Measurements from ENCODE around the gene ATP9B.

ATP9B gene

DNA sequence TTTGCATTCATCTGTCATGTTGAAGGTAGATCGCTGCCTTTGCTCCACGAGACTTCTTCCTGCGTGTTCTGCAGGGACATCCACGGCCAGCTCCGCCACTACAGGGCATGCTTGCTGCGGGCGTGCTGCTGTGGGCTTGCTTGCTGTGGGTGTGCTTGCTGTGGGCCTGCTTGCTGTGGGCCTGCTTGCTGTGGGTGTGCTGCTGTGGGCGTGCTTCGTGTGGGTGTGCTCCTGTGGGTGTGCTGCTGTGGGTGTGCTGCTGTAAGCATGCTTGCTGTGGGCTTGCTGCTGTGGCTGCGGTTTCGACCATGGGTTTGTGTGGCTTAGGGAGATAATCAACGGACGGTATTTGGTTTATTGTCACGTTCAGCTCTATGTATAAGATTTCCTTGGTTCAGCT lies 165.2 kb downstream of the ATP9B start:
- FAIRE-seq (no peak), DNase-seq (ENCODE audit: insufficient read length, low spot score) (no peak)
- TF ChIP-seq, protein P1, sequence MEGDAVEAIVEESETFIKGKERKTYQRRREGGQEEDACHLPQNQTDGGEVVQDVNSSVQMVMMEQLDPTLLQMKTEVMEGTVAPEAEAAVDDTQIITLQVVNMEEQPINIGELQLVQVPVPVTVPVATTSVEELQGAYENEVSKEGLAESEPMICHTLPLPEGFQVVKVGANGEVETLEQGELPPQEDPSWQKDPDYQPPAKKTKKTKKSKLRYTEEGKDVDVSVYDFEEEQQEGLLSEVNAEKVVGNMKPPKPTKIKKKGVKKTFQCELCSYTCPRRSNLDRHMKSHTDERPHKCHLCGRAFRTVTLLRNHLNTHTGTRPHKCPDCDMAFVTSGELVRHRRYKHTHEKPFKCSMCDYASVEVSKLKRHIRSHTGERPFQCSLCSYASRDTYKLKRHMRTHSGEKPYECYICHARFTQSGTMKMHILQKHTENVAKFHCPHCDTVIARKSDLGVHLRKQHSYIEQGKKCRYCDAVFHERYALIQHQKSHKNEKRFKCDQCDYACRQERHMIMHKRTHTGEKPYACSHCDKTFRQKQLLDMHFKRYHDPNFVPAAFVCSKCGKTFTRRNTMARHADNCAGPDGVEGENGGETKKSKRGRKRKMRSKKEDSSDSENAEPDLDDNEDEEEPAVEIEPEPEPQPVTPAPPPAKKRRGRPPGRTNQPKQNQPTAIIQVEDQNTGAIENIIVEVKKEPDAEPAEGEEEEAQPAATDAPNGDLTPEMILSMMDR (IDR thresholded peaks at IDR 0.05; ENCODE audit: insufficient read depth, missing control alignments) = no peak

DNA sequence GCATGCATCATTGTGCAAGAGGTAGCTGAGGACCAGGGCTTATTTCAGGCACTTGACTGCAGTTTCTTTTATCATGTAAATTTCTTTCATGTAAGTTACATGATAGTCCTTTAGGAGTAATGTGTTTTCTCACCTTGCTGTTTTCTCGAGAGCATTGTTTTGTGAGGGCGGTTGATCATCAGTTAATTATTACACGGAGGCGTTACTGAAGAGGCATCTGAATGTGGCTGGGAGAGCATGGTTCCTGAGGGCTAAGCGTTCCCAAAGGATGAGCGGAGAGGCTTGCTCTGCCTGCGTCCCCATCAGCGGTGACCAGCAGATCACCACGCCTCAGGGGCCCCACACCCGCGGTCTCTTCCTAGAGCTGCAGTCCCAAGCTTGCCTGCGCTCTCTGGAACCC lies 170.4 kb downstream of the ATP9B start:
- FAIRE-seq = peak; percentile 84
- TF ChIP-seq, protein P1 (IDR thresholded peaks at IDR 0.05; ENCODE audit: insufficient read depth, missing control alignments) = no peak
- DNase-seq (ENCODE audit: insufficient read length, low spot score) = no peak

DNA sequence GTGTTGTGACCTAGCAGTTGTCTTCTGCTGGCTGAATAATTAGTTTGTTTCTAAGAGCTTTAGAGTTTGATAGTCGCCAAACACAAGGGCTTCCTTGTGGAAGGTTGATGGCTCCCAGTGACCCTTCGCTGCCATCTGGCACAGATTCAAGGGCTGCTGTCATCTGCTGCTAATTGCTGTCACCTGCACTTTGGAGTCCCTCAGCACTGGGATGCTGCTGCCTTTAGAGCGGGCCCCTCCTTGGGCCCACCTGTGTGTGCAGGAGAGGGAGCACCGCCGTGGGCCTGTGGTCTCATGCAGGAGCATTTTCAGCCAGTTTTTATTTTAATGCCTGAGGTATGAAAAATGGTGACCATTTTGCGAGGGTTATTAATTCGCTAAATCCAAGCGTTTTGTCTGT lies 172.6 kb downstream of the ATP9B start:
- DNase-seq (ENCODE audit: insufficient read length, low spot score) (no peak), FAIRE-seq (no peak)
- TF ChIP-seq, protein P1 (IDR thresholded peaks at IDR 0.05; ENCODE audit: insufficient read depth, missing control alignments) = no peak

DNA sequence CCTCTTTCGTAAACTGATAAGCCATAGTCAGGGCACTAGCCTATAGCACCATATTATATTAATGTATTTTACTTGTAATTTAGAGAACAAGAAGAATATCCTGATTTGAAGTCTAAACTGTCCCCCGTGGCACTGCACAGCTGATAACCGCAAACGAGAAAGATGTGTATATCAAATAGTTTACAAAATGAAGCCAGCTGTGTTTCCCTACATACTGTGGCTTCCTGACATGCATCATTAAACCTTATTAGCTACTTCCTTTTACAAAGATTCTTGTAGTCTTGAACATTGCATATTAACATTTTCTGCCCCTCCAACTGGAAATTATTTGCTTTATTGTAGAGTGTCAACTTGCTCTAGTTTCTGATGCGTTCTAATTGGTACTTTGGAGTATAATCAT lies 173.1 kb downstream of the ATP9B start:
- TF ChIP-seq, protein P1 (IDR thresholded peaks at IDR 0.05; ENCODE audit: insufficient read depth, missing control alignments) = no peak
- FAIRE-seq = no peak

DNA sequence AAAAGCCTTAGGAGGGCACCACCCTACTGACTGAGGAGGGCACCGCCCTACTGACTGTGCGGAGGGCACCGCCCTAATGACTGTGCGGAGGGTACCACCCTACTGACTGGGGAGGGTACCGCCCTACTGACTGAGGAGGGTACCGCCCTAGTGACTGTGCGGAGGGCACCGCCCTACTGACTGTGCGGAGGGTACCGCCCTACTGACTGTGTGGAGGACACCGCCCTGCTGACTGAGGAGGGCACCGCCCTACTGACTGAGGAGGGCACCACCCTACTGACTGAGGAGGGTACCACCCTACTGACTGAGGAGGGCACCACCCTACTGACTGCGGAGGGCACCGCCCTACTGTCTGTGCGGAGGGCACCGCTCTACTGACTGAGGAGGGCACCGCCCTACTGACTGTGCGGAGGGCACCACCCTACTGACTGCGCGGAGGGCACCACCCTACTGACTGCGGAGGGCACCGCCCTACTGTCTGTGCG lies 176.4 kb downstream of the ATP9B start:
- DNase-seq (ENCODE audit: insufficient read length, low spot score) (no peak), FAIRE-seq (no peak)
- TF ChIP-seq, protein P1 (IDR thresholded peaks at IDR 0.05; ENCODE audit: insufficient read depth, missing control alignments) = no peak

More for the DNA sequence above, 173.1 kb downstream of the ATP9B start:
- DNase-seq (ENCODE audit: insufficient read length, low spot score) = no peak

DNA sequence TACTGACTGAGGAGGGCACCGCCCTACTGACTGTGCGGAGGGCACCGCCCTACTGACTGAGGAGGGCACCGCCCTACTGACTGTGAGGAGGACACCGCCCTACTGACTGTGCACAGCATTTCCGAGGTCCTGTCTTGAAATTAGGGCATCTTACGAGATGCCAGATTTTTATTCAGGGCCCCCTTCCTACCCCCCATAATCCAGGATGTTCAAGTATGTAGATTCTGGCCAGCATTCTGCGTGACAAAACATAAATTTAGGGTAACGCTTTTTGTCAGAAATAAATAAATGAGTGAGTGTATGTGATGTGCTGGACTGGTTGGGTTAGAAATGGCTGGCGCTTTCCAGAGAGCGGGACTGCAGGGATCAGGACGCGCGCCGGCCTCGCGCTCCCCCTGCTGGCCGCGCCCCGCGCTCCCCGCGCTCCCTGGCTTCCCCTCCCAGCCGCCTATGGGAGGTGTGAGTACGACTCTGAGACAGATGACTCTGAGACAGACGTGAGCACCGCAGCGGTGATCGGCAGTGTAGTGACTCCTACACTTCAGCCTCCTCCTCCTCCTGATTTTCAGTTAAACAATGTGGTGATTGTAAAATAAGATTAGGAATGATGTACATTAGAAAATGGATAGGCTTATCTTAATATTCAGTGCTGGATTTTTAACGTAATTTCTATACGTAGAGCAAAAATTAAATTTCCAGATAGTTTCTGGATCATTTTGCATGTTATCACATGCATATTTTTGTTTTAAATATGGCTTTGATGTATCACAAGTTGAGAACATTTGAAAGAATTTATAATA lies 177.3 kb downstream of the ATP9B start:
- TF ChIP-seq, protein P1 (IDR thresholded peaks at IDR 0.05; ENCODE audit: insufficient read depth, missing control alignments) = peak; percentile 88
- FAIRE-seq (peak; percentile 95), DNase-seq (ENCODE audit: insufficient read length, low spot score) (peak; percentile 91)

DNA sequence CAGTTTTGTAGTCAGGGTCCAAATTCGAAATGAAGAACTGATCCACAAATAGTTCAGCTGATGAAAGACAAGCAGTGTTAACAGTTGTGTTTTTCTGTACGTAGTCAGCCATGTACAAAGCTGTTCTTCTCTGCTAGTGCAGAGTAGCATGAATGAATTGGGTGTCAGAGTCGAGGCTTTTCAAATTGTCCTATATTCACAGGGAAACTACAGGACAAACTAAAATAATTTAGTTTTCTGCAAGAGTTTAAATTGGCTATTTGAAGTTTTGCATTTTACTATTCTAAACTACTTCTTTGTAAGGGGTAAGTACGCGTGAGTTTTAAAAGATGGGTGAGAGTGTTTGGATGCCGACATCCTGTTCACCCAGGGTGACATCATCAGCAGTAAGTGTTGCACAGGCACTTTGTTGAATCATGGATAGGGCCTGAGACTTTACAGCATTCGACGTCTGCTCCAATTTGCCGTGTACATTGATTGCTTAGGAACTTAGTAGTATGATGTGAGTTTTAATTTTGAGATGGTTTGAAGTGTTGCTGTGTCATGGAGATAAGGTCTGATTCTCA lies 179.4 kb downstream of the ATP9B start:
- FAIRE-seq = peak; percentile 98
- no peak for DNase-seq (ENCODE audit: insufficient read length, low spot score)
- TF ChIP-seq, protein P1 (IDR thresholded peaks at IDR 0.05; ENCODE audit: insufficient read depth, missing control alignments) = no peak

Data from D721Med (cell line).